Kidney (tissue), 14 donors: ENCODE measurements around the gene NPVF. TPM values are rescaled to one million over a fixed set of nuclear protein-coding genes. Genes with fewer than 3 reads are reported as not detected.
A peak's percentile ranks its signal among the peaks of the same experiment; 100 is the strongest.

Experiments
- DNase-seq, 5 donors: peaks; one replicate each; pipeline ENCODE4 v3.0.0-alpha.2; 2013 to 2020
- FAIRE-seq: peaks from 2 replicates; lab custom pipeline; 2012; peaks lifted over from hg19 to GRCh38; lab: Jason Lieb, UNC
- H3K27ac ChIP-seq, 2 donors: one replicate each; pipeline ENCODE4 v1.7.0; 2013; ENCODE audit warnings: low read depth in 2 of 2, low read length in 2 of 2, inconsistent platforms in 1 of 2
- H3K27me3 ChIP-seq: one replicate; pipeline ENCODE4 v1.7.1; 2013; ENCODE audit warnings: low read length, inconsistent platforms; ENCODE audit not compliant: control insufficient read depth, insufficient read depth
- H3K36me3 ChIP-seq, 3 donors: one replicate each; pipeline versions ENCODE4 v1.7.0 to v1.7.1; 2013; ENCODE audit warnings: low read length in 3 of 3, control low read depth in 1 of 3, inconsistent platforms in 1 of 3; ENCODE audit not compliant: insufficient read depth in 3 of 3, control insufficient read depth in 2 of 3
- H3K4me1 ChIP-seq, 3 donors: one replicate each; pipeline versions ENCODE4 v1.7.0 to v1.7.1; 2013; ENCODE audit warnings: low read length in 3 of 3, inconsistent platforms in 1 of 3, low read depth in 1 of 3; ENCODE audit not compliant: control insufficient read depth in 2 of 3, insufficient read depth in 2 of 3
- H3K4me3 ChIP-seq, 3 donors: one replicate each; pipeline versions ENCODE4 v1.7.0 to v1.8.1; 2013; ENCODE audit warnings: low read length in 3 of 3, control low read depth in 1 of 3, inconsistent platforms in 1 of 3
- H3K9ac ChIP-seq, 3 donors: one replicate each; pipeline versions ENCODE4 v1.7.0 to v1.7.1; 2013; ENCODE audit warnings: low read length in 3 of 3, control low read depth in 1 of 3, inconsistent platforms in 1 of 3
- H3K9me3 ChIP-seq, 3 donors: one replicate each; pipeline versions ENCODE4 v1.7.0 to v1.7.1; 2013; ENCODE audit warnings: low read length in 3 of 3, control low read depth in 1 of 3, inconsistent platforms in 1 of 3; ENCODE audit not compliant: control insufficient read depth in 2 of 3, insufficient read depth in 1 of 3
- CTCF ChIP-seq: IDR thresholded peaks from 3 replicates; pipeline ENCODE4 v1.5.1; 2012; ENCODE audit warnings: mild to moderate bottlenecking, moderate library complexity, borderline replicate concordance; ENCODE audit not compliant: insufficient read depth; ENCODE audit errors: extremely low read depth
- intact Hi-C: fragments of 100-400 bp; cut with DNase I; formaldehyde crosslinking; loops from one replicate; pipeline ENCODE4 v1.11.1; 2022
- polyA plus RNA-seq: library from polyadenylated mRNA; stranded (reverse); fragments of 350-450 nt; fragmentation: Illumina TruSeq; extraction: RNeasy Lipid Tissue Mini Kit (QIAGEN cat#74804); gene quantifications from one replicate; pipeline ENCODE4 v1.2.3, GENCODE V29; 2014; ENCODE audit warnings: low read depth, low replicate concordance; ENCODE audit not compliant: insufficient read depth
- total RNA-seq: library from RNA; stranded (reverse); fragmentation: NEBNext Ultra II Directional; extraction: Animal tissue kit (Norgen Biotek cat#: 25700); gene quantifications from one replicate; pipeline ENCODE4 v1.2.1, GENCODE V29; 2021
- donor health status: control.
- donor health status: control.
- donor health status: control.
- donor health status: control.
- donor health status: control.
- donor health status: DM: yes; HTN: yes; CAD: no.
- donor health status: Normal renal cell carcinoma (clear cell type).

The NPVF gene
- total and polyA plus RNA-seq, 2 donors from 2014 or later, result not detected

DNA sequence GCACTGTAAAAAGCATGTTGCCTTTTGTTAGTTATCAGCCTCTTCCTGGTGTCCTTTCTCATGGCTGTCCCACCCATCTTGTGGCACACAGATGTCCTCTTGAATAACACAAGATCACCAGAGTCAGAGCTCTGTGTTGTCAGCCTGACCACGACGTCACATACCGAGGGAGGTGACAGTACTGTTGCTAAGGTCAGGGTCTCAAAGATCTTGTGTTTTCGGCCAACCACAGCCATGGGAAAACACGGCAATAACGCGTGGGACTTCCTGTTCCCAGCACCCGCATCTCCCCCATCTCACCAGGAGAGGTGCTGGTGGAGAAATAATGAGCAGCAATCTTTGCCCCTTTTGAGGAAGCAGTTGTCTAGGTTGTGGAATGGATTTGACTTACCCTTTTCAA is 40.4 kb downstream of the NPVF start:
- no peaks in the 10 kb centered on the region for H3K36me3 ChIP-seq
- no peaks in the 10 kb centered on the region for H3K9me3 ChIP-seq
- intact Hi-C loops, result no loop called here
- no peak for FAIRE-seq
- TF ChIP-seq CTCF, result no peak
- H3K27ac ChIP-seq, result no peak overlapping the region
- no peak overlapping the region for H3K4me3 ChIP-seq
- no peaks in the 10 kb centered on the region for H3K4me1 ChIP-seq
- DNase-seq, result no peak
- no peaks in the 10 kb centered on the region for H3K27me3 ChIP-seq
- H3K9ac ChIP-seq, result no peak overlapping the region

- TF ChIP-seq CTCF, result no peak
- no peak for DNase-seq
- no peaks in the 10 kb centered on the region for H3K9me3 ChIP-seq
- FAIRE-seq, result no peak
- no peak overlapping the region for H3K27ac ChIP-seq
- intact Hi-C loops, result no loop called here
- no peak overlapping the region for H3K4me3 ChIP-seq
- no peak overlapping the region for H3K9ac ChIP-seq
- no peaks in the 10 kb centered on the region for H3K27me3 ChIP-seq
- H3K4me1 ChIP-seq, result no peaks in the 10 kb centered on the region
- H3K36me3 ChIP-seq, result no peaks in the 10 kb centered on the region
Measured at GRCh38 chr7:25186436-25186835, 41.9 kb downstream of the NPVF start.

- Histone ChIP-seq H3K9ac (no peak overlapping the region), H3K4me1 (peaks cover 0 to 4% (median 4%) of the 10 kb centered on the region in 3 donors), H3K9me3 (no peaks in the 10 kb centered on the region), H3K27ac (no peak overlapping the region), H3K4me3 (no peak overlapping the region), H3K36me3 (no peaks in the 10 kb centered on the region), H3K27me3 (no peaks in the 10 kb centered on the region)
- DNase-seq, result no peak
- intact Hi-C loops, result no loop called here
- no peak for FAIRE-seq
- no peak for TF ChIP-seq CTCF
Measured at GRCh38 chr7:25181532-25181931, 46.8 kb downstream of the NPVF start.

- peak overlapping the region in 2 of 3 donors; percentile 68 to 78 for H3K4me3 ChIP-seq
- H3K4me1 ChIP-seq, result peaks cover 0 to 4% (median 4%) of the 10 kb centered on the region in 3 donors
- no peaks in the 10 kb centered on the region for H3K27me3 ChIP-seq
- FAIRE-seq, result no peak
- no peaks in the 10 kb centered on the region for H3K36me3 ChIP-seq
- TF ChIP-seq CTCF, result no peak
- H3K9me3 ChIP-seq, result no peaks in the 10 kb centered on the region
- intact Hi-C loops, result no loop called here
- no peak overlapping the region for H3K27ac ChIP-seq
- peak overlapping the region in 1 of 3 donors; percentile 74 for H3K9ac ChIP-seq
- no peak for DNase-seq
Measured at GRCh38 chr7:25180946-25181345, 47.3 kb downstream of the NPVF start.
